K562 (cell line): Measurements from ENCODE around the gene WFDC6.

ENCODE experiments used
- CREB1 ChIP-seq, 2 experiments: sonication (generic) in 1 of 2; formaldehyde crosslinking in 1 of 2; IDR thresholded peaks; 2 replicates each; pipeline versions ENCODE4 v1.6.1 to v1.8.0; 2012 to 2022; ENCODE audit warnings: inconsistent platforms in 1 of 2, mild to moderate bottlenecking in 1 of 2, missing genetic modification reagents in 1 of 2, moderate library complexity in 1 of 2
- EZH2 ChIP-seq: IDR thresholded peaks from 2 replicates; pipeline ENCODE4 v1.6.1; 2012; ENCODE audit warnings: low read depth, mild to moderate bottlenecking, inconsistent platforms, low read length, borderline replicate concordance
- PHF20 ChIP-seq: fragments of 450-650 bp; IDR thresholded peaks from 2 replicates; pipeline ENCODE4 v1.6.1; 2018; ENCODE audit not compliant: partially characterized antibody
- POLR2A ChIP-seq: fragments of 450-650 bp; conservative IDR thresholded peaks from 2 replicates; pipeline ENCODE4 v1.6.1; 2016
- RBM39 ChIP-seq: fragments of 200-400 bp; formaldehyde crosslinking; optimal IDR thresholded peaks from 2 replicates; pipeline ENCODE3; 2018; ENCODE audit warnings: low read depth, low read length
- SIN3B ChIP-seq: fragments of 450-650 bp; IDR thresholded peaks from 2 replicates; pipeline ENCODE4 v1.6.1; 2017; ENCODE audit warnings: low read depth, mild to moderate bottlenecking, moderate library complexity
- TF ChIP-seq, protein P1 (sequence below), 3 experiments: IDR thresholded peaks in 2 of 3; conservative IDR thresholded peaks in 1 of 3; 2 replicates each; pipeline ENCODE4 v1.5.1; 2011 to 2012; ENCODE audit warnings: low read length in 3 of 3, mild to moderate bottlenecking in 3 of 3, control low read depth in 2 of 3, improper control_type of control experiment in 1 of 3, inconsistent platforms in 1 of 3, low read depth in 1 of 3, mixed read lengths in 1 of 3, moderate library complexity in 1 of 3; ENCODE audit not compliant: insufficient read depth in 2 of 3

DNA sequence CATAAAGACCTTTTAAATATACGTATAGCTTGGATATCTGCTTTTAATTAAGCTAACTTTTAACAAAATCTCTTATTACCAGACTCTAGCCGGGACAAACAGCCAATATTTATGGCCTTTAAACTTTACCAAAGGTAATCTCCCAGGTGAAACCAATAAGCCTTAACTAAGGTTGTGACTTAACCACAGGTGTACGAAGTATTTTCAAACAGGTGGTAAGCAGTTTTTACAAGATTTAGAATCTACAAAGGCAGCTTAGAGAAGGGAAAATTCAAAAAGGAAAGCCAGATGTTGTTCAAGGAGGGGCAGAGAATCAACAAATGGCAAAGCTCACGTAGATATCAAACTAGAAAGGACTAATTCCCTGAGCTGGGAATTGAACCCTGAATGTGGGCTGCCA lies 53.9 kb downstream of the WFDC6 start:
- TF ChIP-seq POLR2A (no peak), CREB1 (IDR thresholded peaks at IDR 0.05) (no peak), CREB1 (CRISPR knock-in tag; IDR thresholded peaks at IDR 0.05) (no peak), PHF20 (no peak), EZH2 (no peak), SIN3B (no peak), RBM39 (no peak)
- TF ChIP-seq, protein P1, sequence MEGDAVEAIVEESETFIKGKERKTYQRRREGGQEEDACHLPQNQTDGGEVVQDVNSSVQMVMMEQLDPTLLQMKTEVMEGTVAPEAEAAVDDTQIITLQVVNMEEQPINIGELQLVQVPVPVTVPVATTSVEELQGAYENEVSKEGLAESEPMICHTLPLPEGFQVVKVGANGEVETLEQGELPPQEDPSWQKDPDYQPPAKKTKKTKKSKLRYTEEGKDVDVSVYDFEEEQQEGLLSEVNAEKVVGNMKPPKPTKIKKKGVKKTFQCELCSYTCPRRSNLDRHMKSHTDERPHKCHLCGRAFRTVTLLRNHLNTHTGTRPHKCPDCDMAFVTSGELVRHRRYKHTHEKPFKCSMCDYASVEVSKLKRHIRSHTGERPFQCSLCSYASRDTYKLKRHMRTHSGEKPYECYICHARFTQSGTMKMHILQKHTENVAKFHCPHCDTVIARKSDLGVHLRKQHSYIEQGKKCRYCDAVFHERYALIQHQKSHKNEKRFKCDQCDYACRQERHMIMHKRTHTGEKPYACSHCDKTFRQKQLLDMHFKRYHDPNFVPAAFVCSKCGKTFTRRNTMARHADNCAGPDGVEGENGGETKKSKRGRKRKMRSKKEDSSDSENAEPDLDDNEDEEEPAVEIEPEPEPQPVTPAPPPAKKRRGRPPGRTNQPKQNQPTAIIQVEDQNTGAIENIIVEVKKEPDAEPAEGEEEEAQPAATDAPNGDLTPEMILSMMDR (IDR thresholded peaks at IDR 0.05 in 2 of 3, conservative IDR thresholded peaks at IDR 0.05 in 1 of 3; ENCODE audit: insufficient read depth in 2 of 3, low read depth in 1 of 3, low read length in 3 of 3): no peak
